Measurements from ENCODE around the gene KCNC1.

DNA sequence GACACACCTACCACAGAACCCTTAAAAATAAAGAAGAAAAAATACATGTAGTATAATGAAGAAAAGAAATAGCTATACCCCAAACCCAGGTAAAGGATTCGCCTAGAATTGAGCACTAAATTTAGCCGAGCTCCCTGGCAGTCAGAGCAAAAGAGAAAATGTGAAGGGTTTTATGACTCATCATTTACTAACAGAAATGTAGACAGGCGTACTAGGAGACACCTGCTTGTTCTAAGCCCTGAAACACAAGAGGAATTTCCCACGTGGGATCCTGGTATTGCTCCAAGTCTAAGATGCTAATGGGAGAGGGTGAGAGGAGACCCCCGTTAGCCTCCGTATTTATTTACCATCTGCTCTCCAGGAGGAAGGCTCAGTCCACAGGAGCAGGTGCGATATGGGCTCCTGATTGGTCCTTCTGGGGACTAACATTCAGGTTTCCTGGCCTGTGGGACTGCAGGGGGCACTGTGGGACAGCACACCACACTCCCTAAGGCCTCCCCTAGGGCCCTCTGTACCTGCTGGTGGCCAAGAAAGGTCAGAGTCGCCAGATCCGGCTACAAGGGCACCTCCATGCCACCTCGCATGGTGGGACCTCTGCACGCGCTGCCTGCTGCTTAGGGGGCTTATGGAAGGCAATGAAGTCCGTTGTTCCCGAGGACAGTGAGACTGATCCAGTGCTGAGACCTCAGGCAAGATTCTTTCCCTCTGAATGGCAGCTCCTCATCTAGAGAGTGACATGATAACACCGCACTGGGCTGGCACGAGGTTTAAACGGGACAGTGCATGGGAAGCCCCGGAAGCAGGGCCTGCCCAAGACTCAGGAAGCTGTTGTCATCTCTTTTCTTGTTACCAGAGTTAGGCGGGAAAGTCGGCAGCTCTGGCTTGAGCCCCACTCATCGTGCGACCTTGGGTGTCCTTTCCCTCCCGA lies 25.8 kb downstream of the KCNC1 start:
- TF ChIP-seq GATA2 (IDR thresholded peaks at IDR 0.05; ENCODE audit: low read depth, low read length) (no peak), GATA3 (IDR thresholded peaks at IDR 0.05; ENCODE audit: low read depth, low read length) (no peak)

Measured in SH-SY5Y (cell line).